BLaER1 treated with 17β-estradiol and CSF1 and Interleukin-3, amounts not matched to agents 10 nM and 100 nM (cell line): Measurements from ENCODE around the gene LGALS8.

Source experiments
- H3K27ac ChIP-seq, 11 experiments: shearing (Covaris generic); formaldehyde crosslinking; 2 replicates each; pipeline ENCODE4 v1.8.1; 2022
- H3K27me3 ChIP-seq, 11 experiments: shearing (Covaris generic); formaldehyde crosslinking; 2 replicates each; pipeline ENCODE4 v1.8.1; 2022
- H3K36me3 ChIP-seq, 11 experiments: shearing (Covaris generic); formaldehyde crosslinking; 2 replicates each; pipeline ENCODE4 v1.8.1; 2022
- H3K4me1 ChIP-seq, 10 experiments: shearing (Covaris generic); formaldehyde crosslinking; 2 replicates each; pipeline ENCODE4 v1.8.1; 2022
- H3K4me2 ChIP-seq, 11 experiments: shearing (Covaris generic); formaldehyde crosslinking; 2 replicates each; pipeline ENCODE4 v1.8.1; 2022
- H3K4me3 ChIP-seq, 10 experiments: shearing (Covaris generic); formaldehyde crosslinking; 2 replicates each; pipeline ENCODE4 v1.8.1; 2022
- H3K9ac ChIP-seq, 11 experiments: shearing (Covaris generic); formaldehyde crosslinking; 2 replicates each; pipeline ENCODE4 v1.8.1; 2022
- H3K9me3 ChIP-seq, 11 experiments: shearing (Covaris generic); formaldehyde crosslinking; replicated peaks in 1 of 11; 2 replicates each; pipeline ENCODE4 v1.8.1; 2022
- H4K20me1 ChIP-seq, 11 experiments: shearing (Covaris generic); formaldehyde crosslinking; 2 replicates each; pipeline ENCODE4 v1.8.1; 2022
- Cebpa-rat ChIP-seq, 11 experiments: shearing (Covaris generic); IDR thresholded peaks; 2 replicates each; pipeline ENCODE4 v1.8.1; 2022

LGALS8 gene

DNA sequence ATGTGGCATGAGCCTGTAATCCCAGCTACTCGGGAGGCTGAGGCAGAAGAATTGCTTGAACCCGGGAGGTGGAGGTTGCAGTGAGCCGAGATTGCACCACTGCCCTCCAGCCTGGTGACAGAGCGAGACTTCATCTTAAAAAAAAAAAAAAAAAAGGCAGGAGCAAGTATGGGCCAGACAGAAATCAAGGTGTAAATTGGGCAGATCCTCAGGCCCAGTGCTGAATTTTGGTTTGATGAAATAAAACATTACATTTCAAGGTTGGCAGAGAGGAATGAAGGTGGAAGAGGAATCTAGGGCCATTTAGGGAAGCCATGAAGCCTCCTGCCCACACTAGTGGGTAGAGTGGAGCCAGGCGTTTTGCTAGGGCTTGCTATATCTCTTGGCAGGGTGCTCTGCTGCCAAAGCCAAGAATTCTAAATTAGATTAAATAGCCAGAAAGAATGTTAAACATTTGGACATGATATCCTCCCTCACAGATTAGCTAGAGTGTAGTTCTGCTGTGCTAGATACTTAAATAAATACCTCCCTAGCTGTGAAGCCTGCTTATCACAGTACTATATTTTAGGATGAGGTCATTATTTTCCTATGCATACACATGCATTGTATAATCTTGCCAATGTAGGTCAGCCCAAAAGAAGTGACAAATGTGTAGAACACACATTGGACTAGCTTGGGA, 16.6 kb upstream of the LGALS8 start:
- Histone ChIP-seq H3K27ac (no peak overlapping the region), H3K36me3 (no peaks in the 10 kb centered on the region), H3K27me3 (no peaks in the 10 kb centered on the region), H3K4me1 (peaks cover 0 to 15% (median 14%) of the 10 kb centered on the region in 10 experiments; a peak in 17 of 20 replicates), H3K9ac (no peak overlapping the region), H3K9me3 (no peaks in the 10 kb centered on the region), H3K4me3 (no peak overlapping the region), H4K20me1 (no peaks in the 10 kb centered on the region), H3K4me2 (no peak overlapping the region)
- no peak for TF ChIP-seq Cebpa-rat (IDR thresholded peaks at IDR 0.05)

DNA sequence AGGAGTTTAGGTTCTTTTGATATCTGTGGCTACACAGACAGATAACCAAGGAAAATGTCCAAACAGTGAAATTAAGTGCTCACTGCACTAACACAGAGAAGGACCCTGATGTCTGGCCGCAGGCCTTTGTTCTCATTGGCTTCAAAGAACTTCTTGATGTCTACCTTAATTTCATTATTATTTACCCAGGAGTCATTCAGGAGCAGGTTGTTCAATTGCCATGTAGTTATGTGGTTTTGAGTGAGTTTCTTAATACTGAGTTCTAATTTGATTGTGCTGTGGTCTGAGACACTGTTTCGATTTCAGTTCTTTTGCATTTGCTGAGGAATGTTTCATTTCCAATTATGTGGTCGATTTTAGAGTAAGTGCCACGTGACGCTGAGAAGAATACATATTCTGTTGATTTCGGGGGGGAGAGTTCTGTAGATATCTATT, 15.2 kb upstream of the LGALS8 start:
- H3K9ac ChIP-seq, result no peak overlapping the region
- no peaks in the 10 kb centered on the region for H3K27me3 ChIP-seq
- no peaks in the 10 kb centered on the region for H3K36me3 ChIP-seq
- H3K27ac ChIP-seq, result no peak overlapping the region
- H3K4me3 ChIP-seq, result no peak overlapping the region
- no peak for TF ChIP-seq Cebpa-rat (IDR thresholded peaks at IDR 0.05)
- peaks cover 0 to 2% (median 0%) of the 10 kb centered on the region in 10 experiments; a peak in 6 of 20 replicates for H3K4me1 ChIP-seq
- H3K4me2 ChIP-seq, result no peak overlapping the region
- H3K9me3 ChIP-seq, result no peaks in the 10 kb centered on the region
- no peaks in the 10 kb centered on the region for H4K20me1 ChIP-seq

DNA sequence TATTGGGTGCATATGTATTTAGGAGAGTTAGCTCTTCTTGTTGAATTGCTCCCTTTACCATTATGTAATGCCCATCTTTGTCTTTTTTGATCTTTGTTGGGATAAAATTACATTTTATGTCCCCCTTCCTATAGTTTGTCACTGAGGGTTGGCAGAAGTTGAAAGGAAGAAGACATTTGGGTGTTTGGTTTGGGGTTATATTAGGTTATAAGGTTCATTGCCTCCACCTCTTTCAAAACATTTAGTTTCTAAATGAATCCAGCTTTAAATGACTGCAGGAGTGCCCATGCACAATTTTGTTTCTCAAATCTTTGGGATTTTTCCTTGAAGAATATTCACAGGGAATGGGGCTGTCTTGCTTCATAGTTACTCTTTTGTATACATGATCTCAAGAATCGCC, 14.6 kb upstream of the LGALS8 start:
- Histone ChIP-seq H3K4me2 (peak overlapping the region in 1 of 11 experiments; percentile 20; a peak in 1 of 22 replicates), H3K27me3 (no peaks in the 10 kb centered on the region), H3K9ac (no peak overlapping the region), H4K20me1 (no peaks in the 10 kb centered on the region), H3K27ac (no peak overlapping the region), H3K4me3 (no peak overlapping the region), H3K36me3 (no peaks in the 10 kb centered on the region), H3K9me3 (no peaks in the 10 kb centered on the region), H3K4me1 (no peaks in the 10 kb centered on the region; a peak in 1 of 20 replicates)
- no peak for TF ChIP-seq Cebpa-rat (IDR thresholded peaks at IDR 0.05)

DNA sequence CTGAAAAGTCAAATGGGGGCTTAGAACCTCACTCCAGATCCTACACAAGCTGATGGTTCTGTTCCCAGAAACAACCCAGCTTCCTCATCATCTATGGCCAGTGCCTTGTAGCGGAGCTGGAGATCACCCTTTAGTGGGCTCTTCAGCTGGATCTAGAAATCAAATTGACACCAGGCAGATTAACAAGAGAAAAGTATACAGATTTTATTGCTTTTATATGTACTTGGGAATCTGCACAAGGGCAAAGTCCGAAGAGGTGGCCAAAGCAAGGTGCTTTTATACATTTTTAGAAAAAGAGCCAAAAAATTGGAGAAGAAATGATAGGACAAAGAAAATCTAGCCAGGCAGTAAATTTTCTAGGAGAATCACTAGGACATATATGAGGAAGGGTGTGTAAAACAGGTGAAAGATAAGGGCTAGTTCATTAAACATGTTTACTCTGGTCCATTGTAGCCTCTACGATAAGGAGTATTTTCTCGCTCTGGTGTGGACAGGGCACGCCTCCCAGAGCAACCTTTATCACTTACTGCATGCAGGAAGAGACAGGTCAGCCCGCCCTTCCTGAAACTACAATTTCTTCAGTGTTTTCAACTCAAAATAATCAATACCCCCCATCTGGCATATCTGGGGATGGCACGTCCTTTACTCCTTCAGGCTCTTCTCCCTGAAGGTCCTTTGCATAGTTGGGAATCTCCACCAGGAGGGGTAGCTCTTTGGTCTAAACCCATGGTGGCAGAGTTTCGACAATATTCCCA, 14.0 kb upstream of the LGALS8 start:
- Histone ChIP-seq H3K4me2 (no peak overlapping the region), H3K9ac (no peak overlapping the region), H3K36me3 (no peaks in the 10 kb centered on the region), H4K20me1 (no peaks in the 10 kb centered on the region), H3K9me3 (no peaks in the 10 kb centered on the region), H3K27me3 (no peaks in the 10 kb centered on the region), H3K27ac (no peak overlapping the region), H3K4me3 (no peak overlapping the region), H3K4me1 (no peaks in the 10 kb centered on the region; a peak in 1 of 20 replicates)
- TF ChIP-seq Cebpa-rat (IDR thresholded peaks at IDR 0.05), result no peak

DNA sequence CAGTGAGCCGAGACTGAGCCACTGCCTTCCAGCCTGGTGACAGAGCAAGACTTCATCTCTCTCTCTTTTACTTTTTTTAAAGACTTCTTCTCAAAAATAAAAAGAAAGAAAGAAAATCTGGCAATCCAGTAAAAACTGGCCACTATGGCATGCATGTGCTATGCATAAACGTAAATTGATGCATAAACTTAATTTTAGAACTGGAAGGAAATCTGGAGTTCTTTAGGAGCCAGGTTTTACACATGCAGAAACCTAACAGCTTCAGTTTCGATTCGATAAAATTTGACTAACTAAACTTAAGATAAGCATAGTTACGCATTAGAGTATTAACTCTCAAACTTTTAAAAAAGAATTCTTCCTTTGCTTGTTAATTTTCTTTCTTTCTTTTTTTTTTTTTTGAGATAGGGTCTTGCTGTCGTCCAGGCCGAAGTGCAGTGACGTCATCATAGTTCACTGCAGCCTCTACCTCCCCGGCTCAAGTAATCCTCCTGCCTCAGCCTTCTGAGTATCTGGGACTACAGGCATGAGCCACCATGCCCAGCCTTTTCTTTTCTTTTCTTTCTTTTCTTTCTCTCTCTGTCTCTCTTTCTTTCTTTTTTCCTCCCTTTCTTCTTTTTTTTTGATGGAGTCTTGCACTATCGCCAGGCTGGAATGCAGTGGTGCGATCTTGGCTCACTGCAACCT, 11.9 kb upstream of the LGALS8 start:
- H4K20me1 ChIP-seq, result no peaks in the 10 kb centered on the region
- TF ChIP-seq Cebpa-rat (IDR thresholded peaks at IDR 0.05), result no peak
- H3K9ac ChIP-seq, result no peak overlapping the region
- H3K27ac ChIP-seq, result no peak overlapping the region
- no peaks in the 10 kb centered on the region for H3K27me3 ChIP-seq
- no peak overlapping the region for H3K4me3 ChIP-seq
- no peaks in the 10 kb centered on the region for H3K36me3 ChIP-seq
- no peak overlapping the region for H3K4me2 ChIP-seq
- peaks cover 0 to 13% (median 2%) of the 10 kb centered on the region in 10 experiments; a peak in 7 of 20 replicates for H3K4me1 ChIP-seq
- no peaks in the 10 kb centered on the region for H3K9me3 ChIP-seq

- H3K27ac ChIP-seq, result no peak overlapping the region
- no peaks in the 10 kb centered on the region for H3K9me3 ChIP-seq
- peaks cover 12 to 43% (median 26%) of the 10 kb centered on the region in 10 experiments for H3K4me1 ChIP-seq
- no peak overlapping the region for H3K4me3 ChIP-seq
- H3K4me2 ChIP-seq, result no peak overlapping the region
- no peak overlapping the region for H3K9ac ChIP-seq
- H3K27me3 ChIP-seq, result no peaks in the 10 kb centered on the region
- H3K36me3 ChIP-seq, result no peaks in the 10 kb centered on the region
- TF ChIP-seq Cebpa-rat (IDR thresholded peaks at IDR 0.05), result no peak
- no peaks in the 10 kb centered on the region for H4K20me1 ChIP-seq
Observed at GRCh38 chr1:236514703-236515442, 8.9 kb upstream of the LGALS8 start.

DNA sequence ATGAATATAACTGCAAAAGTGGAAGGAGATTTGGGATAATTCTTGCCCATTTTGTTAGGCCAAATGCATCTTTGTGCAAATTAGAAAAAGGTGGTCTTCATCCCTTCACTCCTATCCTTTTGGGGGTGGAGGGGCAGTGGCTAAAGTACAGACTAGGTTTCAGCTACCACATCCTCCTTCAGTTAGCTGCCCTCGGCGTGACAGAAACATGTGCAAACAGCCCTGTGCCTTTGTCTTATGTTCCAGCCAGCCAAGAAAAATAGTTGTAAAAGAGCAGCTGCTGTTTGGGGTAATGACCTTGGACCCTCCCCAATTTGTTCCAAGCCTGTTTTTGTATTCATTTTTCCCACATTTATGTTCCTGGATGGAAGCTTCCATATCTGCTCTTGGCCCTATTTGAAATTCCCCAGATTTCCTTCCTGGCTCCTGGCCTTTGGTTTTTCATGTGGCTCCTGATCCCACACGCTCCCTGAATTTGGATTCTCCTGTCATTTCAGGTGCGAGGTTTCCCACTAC, 8.3 kb upstream of the LGALS8 start:
- TF ChIP-seq Cebpa-rat (IDR thresholded peaks at IDR 0.05), result no peak
- Histone ChIP-seq H4K20me1 (no peaks in the 10 kb centered on the region), H3K27ac (peak overlapping the region in 4 of 11 experiments; percentile 4 to 31 (median 16); a peak in 3 of 22 replicates), H3K36me3 (no peaks in the 10 kb centered on the region), H3K9ac (no peak overlapping the region), H3K4me2 (no peak overlapping the region), H3K9me3 (no peaks in the 10 kb centered on the region), H3K4me3 (no peak overlapping the region), H3K27me3 (no peaks in the 10 kb centered on the region), H3K4me1 (peaks cover 12 to 44% (median 26%) of the 10 kb centered on the region in 10 experiments)

- Histone ChIP-seq H4K20me1 (no peaks in the 10 kb centered on the region), H3K4me2 (peak overlapping the region in 7 of 11 experiments; percentile 62 to 93 (median 77); a peak in 10 of 22 replicates), H3K4me3 (no peak overlapping the region), H3K4me1 (peaks cover 12 to 44% (median 26%) of the 10 kb centered on the region in 10 experiments), H3K9ac (peak overlapping the region in 1 of 11 experiments; percentile 45; a peak in 1 of 22 replicates), H3K36me3 (no peaks in the 10 kb centered on the region), H3K27ac (peak overlapping the region in 8 of 11 experiments; percentile 72 to 87 (median 78); a peak in 14 of 22 replicates), H3K9me3 (no peaks in the 10 kb centered on the region), H3K27me3 (no peaks in the 10 kb centered on the region)
- TF ChIP-seq Cebpa-rat (IDR thresholded peaks at IDR 0.05), result no peak
Observed at GRCh38 chr1:236516929-236517704, 6.7 kb upstream of the LGALS8 start.
